CD4-positive, CD25-positive, alpha-beta regulatory T cell (primary cell): Measurements from ENCODE around the gene GAL3ST1. TPM values are rescaled to one million over a fixed set of nuclear protein-coding genes. Genes with fewer than 3 reads are reported as not detected.

Experiments used
- ATAC-seq, 2 donors: fragments of 150-1000 bp; cut with Tn5 transposase; one replicate each; pipeline ENCODE4 v1.10.0; 2021; ENCODE audit warnings: low read depth in 2 of 2, moderate number of reproducible peaks in 2 of 2, moderate library complexity in 1 of 2
- DNase-seq, 3 donors: peaks; one replicate each; pipeline versions ENCODE4 v3.0.0 to v3.0.0-alpha.2; 2012 to 2022; ENCODE audit warnings: mixed read lengths in 1 of 3
- H3K27ac ChIP-seq: one replicate; pipeline ENCODE4 v1.7.0; 2013; ENCODE audit warnings: mild to moderate bottlenecking, low read length; ENCODE audit not compliant: insufficient read depth, poor library complexity, severe bottlenecking
- H3K27me3 ChIP-seq: one replicate; pipeline ENCODE4 v1.7.0; 2013; ENCODE audit warnings: low read length; ENCODE audit not compliant: control insufficient read depth, insufficient read depth
- H3K36me3 ChIP-seq: one replicate; pipeline ENCODE4 v1.7.0; 2013; ENCODE audit warnings: mild to moderate bottlenecking, low read length, moderate library complexity; ENCODE audit not compliant: control insufficient read depth, insufficient read depth
- H3K4me1 ChIP-seq: 2 replicates; pipeline ENCODE4 v1.7.0; 2013; ENCODE audit warnings: mild to moderate bottlenecking, low read length; ENCODE audit not compliant: insufficient read depth, control insufficient read depth, poor library complexity, severe bottlenecking
- H3K4me3 ChIP-seq: one replicate; pipeline ENCODE4 v1.7.0; 2013; ENCODE audit warnings: low read depth, mild to moderate bottlenecking, low read length, moderate library complexity
- H3K9me3 ChIP-seq, 2 experiments: 1 replicate in 1 of 2; 2 replicates in 1 of 2; pipeline ENCODE4 v1.7.0; 2013; ENCODE audit warnings: low read length in 2 of 2, mild to moderate bottlenecking in 1 of 2, moderate library complexity in 1 of 2; ENCODE audit not compliant: control insufficient read depth in 2 of 2
- H3K27ac Mint-ChIP-seq, 3 donors: one replicate each; pipeline ENCODE4 v1.8.0; 2020 to 2022; ENCODE audit warnings: mild to moderate bottlenecking in 3 of 3, mixed read lengths in 3 of 3, moderate library complexity in 2 of 3
- H3K27me3 Mint-ChIP-seq: one replicate; pipeline ENCODE4 v1.8.0; 2022; ENCODE audit warnings: mild to moderate bottlenecking, mixed read lengths
- H3K36me3 Mint-ChIP-seq: one replicate; pipeline ENCODE4 v1.8.0; 2020; ENCODE audit warnings: mixed read lengths
- H3K4me1 Mint-ChIP-seq, 4 donors: one replicate each; pipeline ENCODE4 v1.8.0; 2020 to 2022; ENCODE audit warnings: mixed read lengths in 4 of 4, mild to moderate bottlenecking in 1 of 4
- H3K4me3 Mint-ChIP-seq, 4 donors: one replicate each; pipeline ENCODE4 v1.8.0; 2020 to 2022; ENCODE audit warnings: mild to moderate bottlenecking in 4 of 4, mixed read lengths in 4 of 4, moderate library complexity in 3 of 4
- H3K9me3 Mint-ChIP-seq, 7 donors: one replicate each; pipeline ENCODE4 v1.8.0; 2020 to 2022; ENCODE audit warnings: mixed read lengths in 7 of 7, mild to moderate bottlenecking in 3 of 7, moderate library complexity in 2 of 7
- polyA plus RNA-seq, 4 donors: library from polyadenylated mRNA; unstranded; fragments of 300-500 nt; fragmentation: Illumina TruSeq; gene quantifications; one replicate each; pipeline ENCODE4 v1.2.3, GENCODE V29; 2021
- total RNA-seq: library from RNA; stranded (reverse); gene quantifications from one replicate; pipeline ENCODE4 v1.2.3, GENCODE V29; 2022

The GAL3ST1 gene
- total and polyA plus RNA-seq, 5 donors from 2014 or later = 0.44 to 0.49 TPM; not detected in 3

DNA sequence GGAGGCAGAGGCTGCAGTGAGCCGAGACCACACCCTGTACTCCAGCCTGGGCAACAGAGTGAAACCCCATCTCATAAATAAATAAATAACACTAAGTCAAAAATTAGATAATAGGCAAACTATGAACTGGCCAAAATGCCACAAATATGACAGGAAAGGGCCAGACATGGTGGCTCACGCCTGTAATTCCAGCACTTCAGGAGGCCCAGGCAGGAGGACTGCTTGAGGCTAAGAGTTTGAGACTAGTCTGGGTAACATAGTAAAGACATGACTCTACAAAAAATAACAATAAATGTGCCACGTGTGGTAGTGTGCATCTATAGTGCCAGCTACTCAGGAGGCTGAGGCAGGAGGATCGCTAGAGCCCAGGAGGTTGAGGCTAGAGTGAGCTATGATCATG, 47.8 kb downstream of the GAL3ST1 start:
- no peaks in the 10 kb centered on the region for H3K36me3 Mint-ChIP-seq
- H3K4me1 Mint-ChIP-seq = no peaks in the 10 kb centered on the region
- Histone ChIP-seq H3K27ac (no peak overlapping the region), H3K9me3 (no peaks in the 10 kb centered on the region), H3K36me3 (no peaks in the 10 kb centered on the region), H3K4me3 (no peak overlapping the region), H3K4me1 (no peaks in the 10 kb centered on the region), H3K27me3 (peaks cover 3% of the 10 kb centered on the region)
- H3K27me3 Mint-ChIP-seq = peaks cover 11% of the 10 kb centered on the region
- H3K9me3 Mint-ChIP-seq = peaks cover 0 to 3% (median 1%) of the 10 kb centered on the region in 7 donors
- no peak for DNase-seq
- H3K27ac Mint-ChIP-seq = no peak overlapping the region
- no peak overlapping the region for H3K4me3 Mint-ChIP-seq
- no peak for ATAC-seq

DNA sequence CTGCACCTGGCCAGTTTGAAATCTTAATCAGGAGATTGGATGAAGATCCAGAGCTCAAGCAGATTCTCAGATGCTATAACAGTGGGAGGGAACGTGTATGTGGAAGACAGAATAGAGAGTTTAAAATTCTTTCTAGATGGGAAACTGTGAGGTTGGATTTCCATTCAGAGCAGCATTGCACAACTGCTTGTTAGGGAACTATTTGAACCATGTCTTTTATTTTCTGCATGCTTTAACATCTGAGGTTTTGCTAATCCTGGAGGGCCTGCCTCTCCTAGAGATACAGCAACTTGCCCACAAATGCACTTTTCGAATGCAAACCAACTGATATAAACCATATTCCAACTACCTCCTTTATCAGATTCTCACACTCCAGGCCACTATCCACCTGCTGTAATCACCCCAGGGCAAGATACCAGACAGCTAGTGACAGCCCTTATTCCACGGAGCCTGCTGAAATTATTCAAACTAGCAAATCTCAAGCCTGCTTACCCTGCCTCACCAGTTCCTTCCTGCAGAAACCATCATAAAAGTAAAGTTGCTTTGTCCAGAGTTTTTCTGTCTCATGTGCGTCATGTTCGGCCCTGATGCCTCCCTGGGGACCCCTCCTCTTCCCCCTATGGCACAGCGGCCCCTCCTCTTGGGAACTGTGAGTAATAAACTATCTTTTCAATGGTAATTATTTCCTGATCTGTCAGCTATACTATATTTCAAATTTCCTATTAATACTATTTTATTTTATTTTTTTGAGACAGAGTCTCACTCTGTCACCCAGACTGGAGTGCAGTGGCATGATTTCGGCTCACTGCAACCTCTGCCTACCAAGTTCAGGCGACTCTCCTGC, 50.6 kb downstream of the GAL3ST1 start:
- Histone ChIP-seq H3K27me3 (peaks cover 3% of the 10 kb centered on the region), H3K27ac (no peak overlapping the region), H3K36me3 (no peaks in the 10 kb centered on the region), H3K9me3 (no peaks in the 10 kb centered on the region), H3K4me1 (no peaks in the 10 kb centered on the region), H3K4me3 (no peak overlapping the region)
- Mint-ChIP-seq H3K27ac (no peak overlapping the region), H3K4me3 (no peak overlapping the region), H3K9me3 (peaks cover 0 to 3% (median 1%) of the 10 kb centered on the region in 7 donors), H3K4me1 (no peaks in the 10 kb centered on the region), H3K27me3 (peaks cover 17% of the 10 kb centered on the region), H3K36me3 (no peaks in the 10 kb centered on the region)
- ATAC-seq = no peak
- no peak for DNase-seq

DNA sequence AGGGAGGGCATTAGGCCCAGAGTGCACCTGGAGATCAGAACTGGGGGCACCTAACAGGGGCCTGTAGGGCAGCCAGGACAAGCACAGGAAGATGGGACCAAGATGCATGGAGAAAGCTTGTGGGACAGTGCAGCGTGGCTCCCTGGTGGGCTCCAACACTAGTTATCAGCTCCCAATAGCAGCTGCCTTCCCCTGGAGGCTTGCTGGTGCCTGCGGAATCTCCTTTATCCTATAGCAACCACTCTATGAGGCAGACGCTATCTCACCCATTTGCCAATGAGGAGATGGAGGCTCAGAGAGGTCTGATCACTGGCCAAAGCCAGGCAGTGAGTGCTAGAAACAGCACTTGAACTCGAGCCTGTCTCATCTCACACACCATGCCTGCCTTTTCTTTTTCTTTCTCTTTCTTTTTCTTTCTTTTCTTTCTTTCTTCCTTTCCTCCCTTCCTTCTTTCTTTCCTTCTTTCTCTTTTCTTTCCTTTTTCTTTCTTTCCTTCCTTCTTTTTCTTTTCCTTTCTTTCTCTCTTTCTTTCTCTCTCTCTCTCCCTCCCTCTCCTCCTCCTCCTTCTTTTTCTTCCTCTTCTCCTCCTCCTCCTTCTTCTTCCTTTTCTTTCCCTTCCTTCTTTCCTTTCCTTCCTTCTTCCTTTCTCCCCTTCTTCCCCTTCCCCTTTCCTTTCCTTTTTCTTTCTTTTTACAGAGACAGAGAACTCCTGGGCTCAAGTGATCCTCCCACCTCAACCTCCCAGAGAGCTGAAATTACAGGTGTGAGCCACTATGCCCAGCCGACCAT, 52.9 kb downstream of the GAL3ST1 start:
- H3K4me1 Mint-ChIP-seq = no peaks in the 10 kb centered on the region

DNA sequence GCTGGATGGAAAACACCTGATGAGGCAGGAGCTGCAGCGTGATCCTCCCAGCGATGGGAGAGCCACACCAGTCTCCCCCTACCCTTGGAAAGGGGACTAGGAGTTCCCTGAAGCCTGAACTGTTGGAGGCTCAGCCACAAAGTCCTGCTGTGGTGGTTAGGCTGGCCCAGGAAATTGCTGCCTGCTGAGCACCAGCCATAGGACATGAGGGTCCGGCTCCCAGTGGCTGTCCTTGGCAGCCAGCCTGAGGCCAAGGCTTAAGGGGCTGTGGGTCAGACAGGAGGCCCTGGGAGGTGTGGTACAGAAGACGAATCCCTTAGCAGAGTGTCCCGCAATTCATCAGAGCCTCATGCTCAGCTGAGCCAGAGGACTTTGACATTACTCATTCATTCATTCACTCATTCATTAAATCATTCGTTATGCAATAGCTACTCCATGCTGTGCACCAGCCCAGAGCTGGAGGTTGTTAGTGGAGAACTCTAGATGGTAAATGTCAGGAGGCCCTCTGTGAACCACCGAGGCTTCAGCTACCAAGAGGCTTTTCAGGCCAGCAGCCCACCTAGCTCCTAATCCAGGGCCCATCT, 54.5 kb downstream of the GAL3ST1 start:
- peaks cover 17% of the 10 kb centered on the region for H3K27me3 Mint-ChIP-seq

More for the DNA sequence above, 52.9 kb downstream of the GAL3ST1 start:
- Mint-ChIP-seq H3K9me3 (peaks cover 0 to 3% (median 1%) of the 10 kb centered on the region in 7 donors), H3K27ac (no peak overlapping the region), H3K36me3 (no peaks in the 10 kb centered on the region), H3K27me3 (peaks cover 17% of the 10 kb centered on the region), H3K4me3 (no peak overlapping the region)
- no peaks in the 10 kb centered on the region for H3K36me3 ChIP-seq
- DNase-seq = no peak
- H3K27me3 ChIP-seq = peaks cover 3% of the 10 kb centered on the region
- no peaks in the 10 kb centered on the region for H3K9me3 ChIP-seq
- ATAC-seq = no peak
- H3K4me3 ChIP-seq = no peak overlapping the region
- H3K27ac ChIP-seq = no peak overlapping the region
- H3K4me1 ChIP-seq = no peaks in the 10 kb centered on the region

DNA sequence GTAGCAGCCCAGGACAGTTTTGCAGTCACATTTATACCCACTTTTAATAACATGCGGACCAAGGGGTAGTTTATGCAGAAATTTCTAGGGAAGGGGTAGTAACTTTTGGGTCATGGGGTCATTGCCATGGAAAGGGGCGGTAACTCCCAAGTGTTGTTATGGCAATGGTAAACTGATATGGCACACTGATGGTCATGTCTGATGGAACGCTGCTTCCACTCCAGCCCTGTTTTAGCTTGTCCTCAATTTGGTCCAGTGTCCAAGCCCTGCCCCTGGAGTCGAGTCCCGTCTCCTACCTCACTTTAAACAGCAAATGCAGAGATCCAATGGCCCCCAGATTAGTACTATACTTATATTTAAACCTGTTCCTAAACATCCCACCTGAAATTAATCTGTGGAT, 57.7 kb downstream of the GAL3ST1 start:
- no peaks in the 10 kb centered on the region for H3K36me3 Mint-ChIP-seq
- no peaks in the 10 kb centered on the region for H3K4me1 ChIP-seq
- peaks cover 8% of the 10 kb centered on the region for H3K27me3 Mint-ChIP-seq
- no peaks in the 10 kb centered on the region for H3K27me3 ChIP-seq
- H3K27ac Mint-ChIP-seq = no peak overlapping the region
- ATAC-seq (no peak), DNase-seq (no peak)
- peaks cover 0 to 3% (median 2%) of the 10 kb centered on the region in 7 donors for H3K9me3 Mint-ChIP-seq
- no peak overlapping the region for H3K4me3 ChIP-seq
- no peak overlapping the region for H3K4me3 Mint-ChIP-seq
- no peaks in the 10 kb centered on the region for H3K9me3 ChIP-seq
- no peak overlapping the region for H3K27ac ChIP-seq
- H3K4me1 Mint-ChIP-seq = no peaks in the 10 kb centered on the region
- no peaks in the 10 kb centered on the region for H3K36me3 ChIP-seq

More for the DNA sequence above, 54.5 kb downstream of the GAL3ST1 start:
- no peaks in the 10 kb centered on the region for H3K9me3 ChIP-seq
- Mint-ChIP-seq H3K4me1 (no peaks in the 10 kb centered on the region), H3K9me3 (peaks cover 0 to 3% (median 1%) of the 10 kb centered on the region in 7 donors), H3K4me3 (no peak overlapping the region), H3K27ac (no peak overlapping the region), H3K36me3 (no peaks in the 10 kb centered on the region)
- H3K27me3 ChIP-seq = peaks cover 3% of the 10 kb centered on the region
- DNase-seq = no peak
- ATAC-seq = no peak
- no peak overlapping the region for H3K27ac ChIP-seq
- no peaks in the 10 kb centered on the region for H3K4me1 ChIP-seq
- no peaks in the 10 kb centered on the region for H3K36me3 ChIP-seq
- no peak overlapping the region for H3K4me3 ChIP-seq

DNA sequence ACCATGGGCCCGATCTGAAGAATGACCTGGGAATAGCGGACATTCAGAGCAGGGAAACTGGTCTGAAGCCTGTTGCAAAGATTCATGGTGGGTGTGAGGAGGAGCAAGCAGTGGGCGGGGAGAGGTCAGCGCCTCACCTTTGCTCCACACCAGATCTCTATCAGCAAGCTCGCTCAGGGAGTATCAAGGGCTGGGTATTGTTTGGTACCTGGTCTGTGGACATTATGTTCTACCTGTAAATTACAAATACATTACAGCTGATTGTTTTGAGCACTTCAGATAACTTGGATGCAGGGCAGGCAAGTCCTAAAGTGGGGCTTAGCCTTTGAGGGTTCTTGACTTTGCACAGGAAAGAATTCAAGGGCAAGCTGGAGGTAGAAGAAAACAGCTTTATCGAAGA, 58.2 kb downstream of the GAL3ST1 start:
- Histone ChIP-seq H3K27ac (no peak overlapping the region), H3K36me3 (no peaks in the 10 kb centered on the region), H3K9me3 (no peaks in the 10 kb centered on the region), H3K4me1 (no peaks in the 10 kb centered on the region), H3K27me3 (no peaks in the 10 kb centered on the region), H3K4me3 (no peak overlapping the region)
- Mint-ChIP-seq H3K4me3 (no peak overlapping the region), H3K4me1 (no peaks in the 10 kb centered on the region), H3K36me3 (no peaks in the 10 kb centered on the region), H3K9me3 (peaks cover 0 to 3% (median 2%) of the 10 kb centered on the region in 7 donors), H3K27ac (no peak overlapping the region), H3K27me3 (peaks cover 9% of the 10 kb centered on the region)
- ATAC-seq (no peak), DNase-seq (no peak)

DNA sequence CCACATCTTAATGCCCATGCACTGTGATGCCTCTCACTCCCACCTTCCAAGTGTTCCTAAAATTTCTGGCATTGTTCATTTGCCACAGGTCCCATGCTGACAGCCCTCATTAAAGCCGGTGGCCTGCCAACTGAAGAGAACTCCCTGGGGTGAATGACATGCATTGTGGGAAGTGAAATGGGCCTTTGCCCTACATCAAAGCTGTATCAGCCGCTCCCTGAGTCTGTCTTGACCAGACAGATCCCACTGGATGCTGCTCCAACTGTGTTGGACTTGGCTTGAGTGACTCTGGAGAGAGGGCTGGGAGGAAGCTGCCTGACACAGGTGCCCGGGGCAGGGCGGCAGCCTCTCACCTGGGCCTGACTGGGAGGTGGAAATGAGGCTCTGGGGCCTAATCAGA, 60.2 kb downstream of the GAL3ST1 start:
- DNase-seq (no peak), ATAC-seq (no peak)
- Histone ChIP-seq H3K36me3 (no peaks in the 10 kb centered on the region), H3K27ac (no peak overlapping the region), H3K4me1 (no peaks in the 10 kb centered on the region), H3K4me3 (no peak overlapping the region), H3K9me3 (no peaks in the 10 kb centered on the region), H3K27me3 (no peaks in the 10 kb centered on the region)
- H3K27me3 Mint-ChIP-seq = peaks cover 4% of the 10 kb centered on the region
- no peaks in the 10 kb centered on the region for H3K4me1 Mint-ChIP-seq
- H3K9me3 Mint-ChIP-seq = peaks cover 0 to 3% (median 1%) of the 10 kb centered on the region in 7 donors
- H3K36me3 Mint-ChIP-seq = no peaks in the 10 kb centered on the region
- no peak overlapping the region for H3K27ac Mint-ChIP-seq
- H3K4me3 Mint-ChIP-seq = no peak overlapping the region
